Camera-type eye (tissue), 1 donor: ENCODE measurements around the gene ZNF320. TPM values are rescaled to one million over a fixed set of nuclear protein-coding genes. Genes with fewer than 3 reads are reported as not detected.

Experiments
- total RNA-seq: library from RNA; depleted of rRNA; stranded (reverse); fragments of >200 nt; gene quantifications from one replicate; pipeline ENCODE4 v1.2.3, GENCODE V29; 2014

The ZNF320 gene
- total RNA-seq: 51.3 TPM

GRCh38 chr19:52897138-52897935, at the start of gene ZNF320:
TSS of gene ZNF320 (minus strand) at chr19:52897635. CDS start at chr19:52890255, 7,380 bp downstream.

GRCh38 chr19:52922841-52923777, 25.7 kb upstream of the ZNF320 start, which contains the start of gene ZNF888:
TSS of gene ZNF888 (minus strand) at chr19:52923428. CDS start at chr19:52917873, 5,555 bp downstream.

GRCh38 chr19:52857378-52858191, 39.9 kb downstream of the ZNF320 start, which contains the start of gene ZNF468:
TSS of gene ZNF468 (minus strand) at chr19:52857619. CDS start at chr19:52854272, 3,347 bp downstream.

Other genes with a start within 250 kb of the ZNF320 start
- gene ZNF611, start 162.6 kb downstream of the ZNF320 start, total RNA-seq: 24.5 TPM
- gene ZNF600, start 110.8 kb downstream of the ZNF320 start, total RNA-seq: 4.2 TPM
- gene ZNF28, start 76.0 kb downstream of the ZNF320 start, total RNA-seq: 24.7 TPM
- gene ZNF468, start 40.0 kb downstream of the ZNF320 start, total RNA-seq: 43.4 TPM
- 16.1 TPM for gene ZNF888, start 25.8 kb upstream of the ZNF320 start, total RNA-seq
- 15.7 TPM for gene ZNF816, start 65.2 kb upstream of the ZNF320 start, total RNA-seq
- gene ERVV-1, start 116.3 kb upstream of the ZNF320 start, total RNA-seq: not detected
- gene ERVV-2, start 147.1 kb upstream of the ZNF320 start, total RNA-seq: not detected
- gene ZNF160, start 205.8 kb upstream of the ZNF320 start, total RNA-seq: 87.9 TPM
- gene ZNF415, start 235.3 kb upstream of the ZNF320 start, total RNA-seq: 25.6 TPM